HCT116 (cell line): ENCODE measurements around the gene ARFGEF3. TPM values are rescaled to one million over a fixed set of nuclear protein-coding genes. Genes with fewer than 3 reads are reported as not detected.

ENCODE experiments used
- ATAC-seq: fragments of 200-7000 bp; cut with Tn5 transposase; 2 replicates; pipeline ENCODE4 v1.9.1; 2020; ENCODE audit warnings: mild to moderate bottlenecking, moderate library complexity
- BruUV-seq: library from RNA; stranded (reverse); fragments of 400-500 nt; replicated peaks from 2 replicates; lab custom pipeline; 2021; lab: Mats Ljungman, UMichigan
- CTCF ChIA-PET: fragments of 300-600 bp; sonication (Branson Sonifier 250); formaldehyde crosslinking; loops from one replicate; lab custom pipeline; 2021; ENCODE audit warnings: antibody characterized with exemption; lab: Charles Lee
- POLR2A ChIA-PET: fragments of 300-600, 350-600 bp; sonication (Branson Sonifier 250); formaldehyde crosslinking; loops from one replicate; lab custom pipeline; 2021; ENCODE audit warnings: antibody characterized with exemption; lab: Charles Lee
- RAD21 ChIA-PET, 2 experiments: fragments of 300-600 bp; sonication (Branson Sonifier 250); formaldehyde crosslinking; loops; one replicate each; lab custom pipeline; 2023; ENCODE audit warnings: low total read pairs in 2 of 2; ENCODE audit not compliant: uncharacterized antibody in 2 of 2, unreplicated experiment in 2 of 2, low non-redundant PET in 1 of 2; lab: Charles Lee
- DNase-seq: peaks from one replicate; pipeline ENCODE4 v3.0.0-alpha.2; 2010; ENCODE audit warnings: low read depth, low spot score
- H2AFZ ChIP-seq: fragments of 200-600 bp; shearing (Covaris generic), sonication (generic); 2 replicates; pipeline ENCODE4 v1.6.1; 2017; ENCODE audit warnings: low read depth, mixed run types, mixed read lengths, antibody characterized with exemption, low read length; ENCODE audit not compliant: poor library complexity, severe bottlenecking
- H3K27ac ChIP-seq: 2 replicates; pipeline ENCODE4 v1.5.1; 2012; ENCODE audit warnings: low read depth, low read length
- H3K27me3 ChIP-seq: fragments of 200-600 bp; sonication (generic); 2 replicates; pipeline ENCODE4 v1.6.1; 2016; ENCODE audit warnings: mixed run types, low read length, mixed read lengths; ENCODE audit not compliant: insufficient read depth
- H3K36me3 ChIP-seq, 2 experiments: fragments of 200-500 bp in 1 of 2; fragments of 200-600 bp in 1 of 2; sonication (Bioruptor generic) in 1 of 2; sonication (generic) in 1 of 2; 2 replicates each; pipeline versions ENCODE4 v1.5.1 to v1.6.1; 2014 to 2016; ENCODE audit warnings: low read length in 2 of 2, inconsistent platforms in 1 of 2, mixed read lengths in 1 of 2, mixed run types in 1 of 2; ENCODE audit not compliant: insufficient read depth in 2 of 2, control insufficient read depth in 1 of 2
- H3K4me1 ChIP-seq, 2 experiments: fragments of 200-600 bp in 1 of 2; sonication (generic) in 1 of 2; 2 replicates each; pipeline versions ENCODE4 v1.5.1 to v1.6.1; 2012 to 2017; ENCODE audit warnings: low read length in 2 of 2, inconsistent platforms in 1 of 2, mild to moderate bottlenecking in 1 of 2, mixed read lengths in 1 of 2, mixed run types in 1 of 2, moderate library complexity in 1 of 2; ENCODE audit not compliant: insufficient read depth in 2 of 2, control insufficient read depth in 1 of 2
- H3K4me2 ChIP-seq: fragments of 200-600 bp; sonication (generic); 2 replicates; pipeline ENCODE4 v1.6.1; 2017; ENCODE audit warnings: mixed run types, low read length, mixed read lengths
- H3K4me3 ChIP-seq, 2 experiments: fragments of 200-600 bp in 1 of 2; sonication (generic) in 1 of 2; replicated peaks in 1 of 2; 2 replicates each; pipeline ENCODE4 v1.5.1; 2011 to 2016; ENCODE audit warnings: low read length in 2 of 2, control low read depth in 1 of 2, low read depth in 1 of 2, mild to moderate bottlenecking in 1 of 2, mixed read lengths in 1 of 2, mixed run types in 1 of 2
- H3K79me2 ChIP-seq: fragments of 200-600 bp; sonication (generic); 2 replicates; pipeline ENCODE4 v1.6.1; 2017; ENCODE audit warnings: mild to moderate bottlenecking, mixed run types, low read length, moderate library complexity, mixed read lengths; ENCODE audit not compliant: insufficient read depth
- H3K9ac ChIP-seq: fragments of 200-600 bp; sonication (generic); 2 replicates; pipeline ENCODE4 v1.6.1; 2016; ENCODE audit warnings: low read length, mixed read lengths
- H3K9me2 ChIP-seq: fragments of 200-600 bp; sonication (generic), shearing (Covaris generic); 2 replicates; pipeline ENCODE4 v1.6.1; 2017; ENCODE audit warnings: mixed run types, mild to moderate bottlenecking, moderate library complexity; ENCODE audit not compliant: insufficient read depth
- H3K9me3 ChIP-seq, 2 experiments: fragments of 200-500 bp in 1 of 2; fragments of 200-600 bp in 1 of 2; sonication (Bioruptor generic) in 1 of 2; sonication (generic) in 1 of 2; 2 replicates each; pipeline ENCODE4 v1.6.1; 2014 to 2017; ENCODE audit warnings: low read length in 2 of 2, mixed read lengths in 2 of 2, inconsistent platforms in 1 of 2, low read depth in 1 of 2, mild to moderate bottlenecking in 1 of 2, mixed run types in 1 of 2, moderate library complexity in 1 of 2; ENCODE audit not compliant: control insufficient read depth in 1 of 2, insufficient read depth in 1 of 2
- H4K20me1 ChIP-seq: fragments of 200-600 bp; sonication (generic), shearing (Covaris generic); 2 replicates; pipeline ENCODE4 v1.6.1; 2017; ENCODE audit warnings: mixed run types, mild to moderate bottlenecking, moderate library complexity; ENCODE audit not compliant: insufficient read depth
- CBX3 ChIP-seq: IDR thresholded peaks from 2 replicates; pipeline ENCODE4 v1.6.1; 2012; ENCODE audit warnings: low read depth
- CTCF ChIP-seq, 3 experiments: fragments of 200-600 bp in 1 of 3; sonication (generic) in 1 of 3; IDR thresholded peaks in 2 of 3; conservative IDR thresholded peaks in 1 of 3; 2 replicates each; pipeline ENCODE4 v1.5.1; 2012 to 2017; ENCODE audit warnings: low read depth in 2 of 3, low read length in 2 of 3, antibody characterized with exemption in 1 of 3, borderline replicate concordance in 1 of 3, control low read depth in 1 of 3, mild to moderate bottlenecking in 1 of 3, mixed read lengths in 1 of 3, mixed run types in 1 of 3, moderate library complexity in 1 of 3; ENCODE audit not compliant: insufficient read depth in 1 of 3
- EGR1 ChIP-seq: IDR thresholded peaks from 2 replicates; pipeline ENCODE4 v1.6.1; 2012; ENCODE audit warnings: low read depth
- EZH2 ChIP-seq: fragments of 200-600 bp; sonication (generic); IDR thresholded peaks from 2 replicates; pipeline ENCODE4 v1.6.1; 2017; ENCODE audit warnings: antibody characterized with exemption, mixed run types
- EZH2phosphoT487 ChIP-seq: fragments of 200-600 bp; IDR thresholded peaks from 2 replicates; pipeline ENCODE4 v1.6.1; 2018; ENCODE audit warnings: antibody characterized with exemption, borderline replicate concordance
- JUND ChIP-seq: IDR thresholded peaks from 2 replicates; pipeline ENCODE4 v1.6.1; 2012
- POLR2A ChIP-seq: IDR thresholded peaks from 2 replicates; pipeline ENCODE4 v1.7.0; 2011; ENCODE audit warnings: borderline replicate concordance; ENCODE audit not compliant: insufficient read depth, insufficient read length; ENCODE audit errors: extremely low read depth
- POLR2AphosphoS5 ChIP-seq: IDR thresholded peaks from 2 replicates; pipeline ENCODE4 v1.6.1; 2011; ENCODE audit warnings: mild to moderate bottlenecking, low read depth, low read length, moderate library complexity
- REST ChIP-seq: IDR thresholded peaks from 2 replicates; pipeline ENCODE4 v1.6.1; 2012; ENCODE audit warnings: low read depth
- SIN3A ChIP-seq: IDR thresholded peaks from 2 replicates; pipeline ENCODE4 v1.6.1; 2012; ENCODE audit warnings: low read depth
- SRF ChIP-seq: IDR thresholded peaks from 2 replicates; pipeline ENCODE4 v1.6.1; 2012; ENCODE audit warnings: low read depth
- YY1 ChIP-seq: IDR thresholded peaks from 2 replicates; pipeline ENCODE4 v1.6.1; 2011; ENCODE audit warnings: low read length, low read depth, moderate library complexity, mild to moderate bottlenecking; ENCODE audit not compliant: insufficient replicate concordance; ENCODE audit errors: extremely low read depth
- ZBTB33 ChIP-seq: IDR thresholded peaks from 2 replicates; pipeline ENCODE4 v1.6.1; 2011; ENCODE audit warnings: mild to moderate bottlenecking, low read length, moderate library complexity; ENCODE audit not compliant: insufficient replicate concordance; ENCODE audit errors: extremely low read depth
- ZFX ChIP-seq: fragments of 450-650 bp; IDR thresholded peaks from 2 replicates; pipeline ENCODE4 v1.6.1; 2017
- ZNF274 ChIP-seq: fragments of 200-500 bp; sonication (Bioruptor generic); IDR thresholded peaks from 2 replicates; pipeline ENCODE4 v1.6.1; 2014; ENCODE audit warnings: mild to moderate bottlenecking, low read depth, low read length, inconsistent platforms
- intact Hi-C: fragments of 100-400 bp; cut with micrococcal nuclease; formaldehyde crosslinking; loops from 2 replicates; pipeline ENCODE4 v1.10.0; 2022
- total RNA-seq: library from RNA; stranded (reverse); gene quantifications from one replicate; pipeline ENCODE4 v1.2.1, GENCODE V29; 2021; ENCODE audit not compliant: unreplicated experiment

Gene ARFGEF3
- total RNA-seq, 1 experiment from 2014 or later, result 3.8 TPM

GRCh38 chr6:138378463-138378862, 216.7 kb downstream of the ARFGEF3 start:
- no peak for TF ChIP-seq REST
- TF ChIP-seq ZNF274, result no peak
- no peak for TF ChIP-seq SIN3A
- no peak for TF ChIP-seq POLR2A
- no peak for TF ChIP-seq EZH2phosphoT487
- TF ChIP-seq SRF, result no peak
- no peak for TF ChIP-seq EZH2
- no peak for TF ChIP-seq ZFX
- no peak for TF ChIP-seq JUND
- no peak for TF ChIP-seq YY1
- TF ChIP-seq POLR2AphosphoS5, result no peak
- no peak for TF ChIP-seq EGR1
- no peak for TF ChIP-seq CTCF (IDR thresholded peaks at IDR 0.05 in 2 of 3, conservative IDR thresholded peaks at IDR 0.05 in 1 of 3; ENCODE audit: borderline replicate concordance in 1 of 3, insufficient read depth in 1 of 3, low read depth in 2 of 3, low read length in 2 of 3)
- no peak for TF ChIP-seq ZBTB33
- TF ChIP-seq CBX3, result no peak

More at GRCh38 chr6:138378463-138378862, 216.7 kb downstream of the ARFGEF3 start:
- Histone ChIP-seq H3K9ac (no peak overlapping the region), H3K27ac (no peak overlapping the region), H3K4me2 (no peak overlapping the region), H2AFZ (no peak overlapping the region), H4K20me1 (no peaks in the 10 kb centered on the region), H3K9me2 (no peaks in the 10 kb centered on the region), H3K27me3 (no peaks in the 10 kb centered on the region), H3K4me3 (no peak overlapping the region), H3K79me2 (no peaks in the 10 kb centered on the region), H3K36me3 (no peaks in the 10 kb centered on the region), H3K4me1 (peaks cover 0 to 13% of the 10 kb centered on the region in 2 experiments; a peak in 3 of 4 replicates), H3K9me3 (no peaks in the 10 kb centered on the region)
- ChIA-PET CTCF (no interaction called here), POLR2A (no interaction called here), RAD21 (no interaction called here)
- no peak for ATAC-seq
- DNase-seq, result no peak
- no TSS peak for BruUV-seq
- intact Hi-C loops, result no loop called here
